PC-9 (cell line): ENCODE measurements around the gene EMC7. TPM values are rescaled to one million over a fixed set of nuclear protein-coding genes. Genes with fewer than 3 reads are reported as not detected.

Experiments used
- BruUV-seq: library from RNA; stranded (reverse); fragments of 400-500 nt; replicated peaks from 2 replicates; lab custom pipeline; 2021; lab: Mats Ljungman, UMichigan
- CTCF ChIA-PET: fragments of 300-600 bp; sonication (Branson Sonifier 250); formaldehyde crosslinking; loops from one replicate; lab custom pipeline; 2022; ENCODE audit warnings: antibody characterized with exemption; lab: Charles Lee
- POLR2A ChIA-PET: fragments of 300-600 bp; sonication (Branson Sonifier 250); formaldehyde crosslinking; loops from one replicate; lab custom pipeline; 2022; ENCODE audit warnings: antibody characterized with exemption; ENCODE audit not compliant: unreplicated experiment; lab: Charles Lee
- DNase-seq, 2 experiments: peaks; one replicate each; pipeline versions ENCODE4 v3.0.0 to v3.0.0-alpha.2; 2015 to 2022; ENCODE audit warnings: mixed read lengths in 1 of 2
- H2AFZ ChIP-seq: fragments of 200-600 bp; sonication (generic); 2 replicates; pipeline ENCODE4 v1.8.1; 2017; ENCODE audit warnings: antibody characterized with exemption
- H3F3A ChIP-seq: fragments of 200-600 bp; sonication (generic); 2 replicates; pipeline ENCODE4 v1.8.1; 2017; ENCODE audit warnings: antibody characterized with exemption, mild to moderate bottlenecking, low read depth; ENCODE audit not compliant: insufficient read depth
- H3K27ac ChIP-seq: fragments of 200-600 bp; sonication (generic); 2 replicates; pipeline ENCODE4 v1.6.1; 2016; ENCODE audit warnings: mixed run types
- H3K27me3 ChIP-seq: fragments of 200-600 bp; sonication (generic); 2 replicates; pipeline ENCODE4 v1.6.1; 2016; ENCODE audit warnings: low read depth, mixed run types; ENCODE audit not compliant: insufficient read depth
- H3K36me3 ChIP-seq: fragments of 200-600 bp; sonication (generic); 2 replicates; pipeline ENCODE4 v1.6.1; 2016; ENCODE audit warnings: low read depth, mixed run types
- H3K4me1 ChIP-seq: fragments of 200-600 bp; sonication (generic); replicated peaks from 2 replicates; pipeline ENCODE4 v1.6.1; 2016; ENCODE audit warnings: mixed run types; ENCODE audit not compliant: insufficient read depth
- H3K4me2 ChIP-seq: fragments of 200-600 bp; sonication (generic); 2 replicates; pipeline ENCODE4 v1.6.1; 2017; ENCODE audit warnings: mixed run types
- H3K4me3 ChIP-seq: fragments of 200-600 bp; sonication (generic); 2 replicates; pipeline ENCODE4 v1.6.1; 2016; ENCODE audit warnings: mixed run types
- H3K79me2 ChIP-seq: fragments of 200-600 bp; sonication (generic); 2 replicates; pipeline ENCODE4 v1.6.1; 2017; ENCODE audit warnings: low read depth, mixed run types
- H3K9me2 ChIP-seq: fragments of 200-600 bp; sonication (generic); 2 replicates; pipeline ENCODE4 v1.8.1; 2017; ENCODE audit warnings: mild to moderate bottlenecking; ENCODE audit not compliant: insufficient read depth
- H3K9me3 ChIP-seq: fragments of 200-600 bp; sonication (generic); 2 replicates; pipeline ENCODE4 v1.8.1; 2016; ENCODE audit warnings: low read depth; ENCODE audit not compliant: insufficient read depth
- H4K20me1 ChIP-seq: fragments of 200-600 bp; sonication (generic); 2 replicates; pipeline ENCODE4 v1.8.1; 2017; ENCODE audit not compliant: insufficient read depth
- EZH2 ChIP-seq: fragments of 200-600 bp; sonication (generic); IDR thresholded peaks from 2 replicates; pipeline ENCODE4 v1.8.0; 2017; ENCODE audit warnings: antibody characterized with exemption, low read depth
- intact Hi-C: fragments of 100-400 bp; cut with micrococcal nuclease; formaldehyde crosslinking; loops from one replicate; pipeline ENCODE4 v1.10.0; 2022; ENCODE audit not compliant: unreplicated experiment
- total RNA-seq: library from RNA; stranded (reverse); gene quantifications from 2 replicates; pipeline ENCODE4 v1.2.3, GENCODE V29; 2021
- TF ChIP-seq, protein P1 (sequence below): fragments of 200-600 bp; sonication (generic); conservative IDR thresholded peaks from 2 replicates; pipeline ENCODE4 v1.6.1; 2017; ENCODE audit warnings: mixed run types, antibody characterized with exemption, mild to moderate bottlenecking, moderate library complexity

Gene EMC7
- total RNA-seq, 1 experiment from 2014 or later: 33.9 TPM

DNA sequence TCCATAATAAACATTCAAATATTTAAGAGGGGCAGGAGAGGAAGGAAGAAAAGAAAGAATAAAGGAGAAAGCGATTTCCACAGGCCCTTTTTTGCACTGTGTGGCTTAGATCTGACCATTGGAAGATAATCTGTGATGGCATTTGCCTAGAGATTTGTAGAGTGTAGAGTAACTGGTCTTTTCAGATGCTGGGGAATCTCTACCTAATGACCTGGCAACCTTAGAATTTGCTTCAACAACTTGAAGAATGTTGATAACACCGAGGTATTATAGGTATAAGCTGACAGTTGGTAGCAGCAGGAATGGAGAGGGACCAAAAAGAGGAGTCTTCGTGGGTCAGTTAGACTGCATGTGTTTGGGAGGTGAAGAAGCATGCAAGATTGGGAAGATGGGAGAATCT lies 41.7 kb downstream of the EMC7 start:
- Histone ChIP-seq H4K20me1 (no peaks in the 10 kb centered on the region), H3K9me2 (no peaks in the 10 kb centered on the region), H2AFZ (no peak overlapping the region), H3K4me3 (no peak overlapping the region), H3K36me3 (no peaks in the 10 kb centered on the region), H3K9me3 (no peaks in the 10 kb centered on the region), H3K27ac (no peak overlapping the region), H3K4me1 (no peaks in the 10 kb centered on the region), H3F3A (no peaks in the 10 kb centered on the region), H3K4me2 (no peak overlapping the region), H3K79me2 (no peaks in the 10 kb centered on the region), H3K27me3 (no peaks in the 10 kb centered on the region)
- BruUV-seq: no TSS peak
- no peak for DNase-seq
- intact Hi-C loops: no loop called here
- ChIA-PET CTCF (interaction anchor here (0.6 kb wide), 1 partner anchor 150 kb away, joined by 4 read pairs; the partner anchor contains the start of gene KATNBL1), POLR2A (no interaction called here)
- TF ChIP-seq EZH2: no peak
- TF ChIP-seq, protein P1, sequence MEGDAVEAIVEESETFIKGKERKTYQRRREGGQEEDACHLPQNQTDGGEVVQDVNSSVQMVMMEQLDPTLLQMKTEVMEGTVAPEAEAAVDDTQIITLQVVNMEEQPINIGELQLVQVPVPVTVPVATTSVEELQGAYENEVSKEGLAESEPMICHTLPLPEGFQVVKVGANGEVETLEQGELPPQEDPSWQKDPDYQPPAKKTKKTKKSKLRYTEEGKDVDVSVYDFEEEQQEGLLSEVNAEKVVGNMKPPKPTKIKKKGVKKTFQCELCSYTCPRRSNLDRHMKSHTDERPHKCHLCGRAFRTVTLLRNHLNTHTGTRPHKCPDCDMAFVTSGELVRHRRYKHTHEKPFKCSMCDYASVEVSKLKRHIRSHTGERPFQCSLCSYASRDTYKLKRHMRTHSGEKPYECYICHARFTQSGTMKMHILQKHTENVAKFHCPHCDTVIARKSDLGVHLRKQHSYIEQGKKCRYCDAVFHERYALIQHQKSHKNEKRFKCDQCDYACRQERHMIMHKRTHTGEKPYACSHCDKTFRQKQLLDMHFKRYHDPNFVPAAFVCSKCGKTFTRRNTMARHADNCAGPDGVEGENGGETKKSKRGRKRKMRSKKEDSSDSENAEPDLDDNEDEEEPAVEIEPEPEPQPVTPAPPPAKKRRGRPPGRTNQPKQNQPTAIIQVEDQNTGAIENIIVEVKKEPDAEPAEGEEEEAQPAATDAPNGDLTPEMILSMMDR: no peak

DNA sequence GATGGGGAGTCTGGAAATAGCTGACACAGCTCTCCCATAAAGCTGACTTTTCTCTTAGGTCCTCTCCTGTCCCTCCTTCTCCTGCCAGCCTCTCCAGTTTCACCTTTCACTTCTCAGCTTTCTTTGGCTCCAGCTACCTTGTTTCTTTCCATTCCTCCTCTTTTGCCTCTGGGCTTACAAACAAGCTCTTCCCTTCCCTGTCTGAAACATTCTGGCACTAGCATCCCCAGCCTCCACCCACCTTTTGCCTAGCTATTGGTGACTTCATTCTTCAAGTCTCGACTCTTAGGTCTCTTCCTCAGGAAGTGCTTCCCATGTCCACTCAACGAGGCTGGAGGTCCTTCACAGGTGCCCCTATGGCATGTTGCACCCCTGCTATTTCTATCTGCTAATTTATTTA lies 42.2 kb downstream of the EMC7 start:
- Histone ChIP-seq H4K20me1 (no peaks in the 10 kb centered on the region), H3K9me3 (no peaks in the 10 kb centered on the region), H3K27ac (no peak overlapping the region), H3F3A (no peaks in the 10 kb centered on the region), H3K4me1 (no peaks in the 10 kb centered on the region), H3K9me2 (no peaks in the 10 kb centered on the region), H3K36me3 (no peaks in the 10 kb centered on the region), H3K27me3 (no peaks in the 10 kb centered on the region), H3K4me3 (no peak overlapping the region), H3K79me2 (no peaks in the 10 kb centered on the region), H3K4me2 (no peak overlapping the region), H2AFZ (no peak overlapping the region)
- intact Hi-C loops: no loop called here
- TF ChIP-seq, protein P1: no peak
- TF ChIP-seq EZH2: no peak
- POLR2A ChIA-PET: no interaction called here
- no peak for DNase-seq
- BruUV-seq: no TSS peak
- CTCF ChIA-PET: interaction anchor here (0.6 kb wide), 1 partner anchor 151 kb away, joined by 4 read pairs; the partner anchor contains the start of gene KATNBL1

DNA sequence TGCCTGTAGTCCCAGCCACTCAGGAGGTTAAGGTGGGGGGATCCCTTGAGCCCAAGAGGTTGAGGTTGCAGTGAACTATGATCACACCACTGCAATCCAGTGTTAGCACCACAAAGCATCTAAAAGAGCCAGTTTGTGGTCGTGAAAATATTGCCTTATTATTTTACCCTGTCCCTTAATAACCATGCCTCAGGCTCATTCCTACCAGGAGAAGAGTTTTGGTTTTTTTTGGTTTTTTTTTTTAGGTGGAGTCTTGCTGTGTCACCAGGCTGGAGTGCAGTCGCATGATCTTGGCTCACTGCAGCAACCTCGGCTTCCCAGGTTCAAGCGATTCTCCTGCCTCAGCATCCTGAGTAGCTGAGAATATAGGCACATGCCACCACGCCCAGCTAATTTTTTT lies 44.8 kb downstream of the EMC7 start:
- H3K4me1 ChIP-seq: no peaks in the 10 kb centered on the region
- intact Hi-C loops: no loop called here
- no peaks in the 10 kb centered on the region for H3K9me2 ChIP-seq
- POLR2A ChIA-PET: no interaction called here
- no peaks in the 10 kb centered on the region for H4K20me1 ChIP-seq
- no peak overlapping the region for H3K4me2 ChIP-seq
- H3K9me3 ChIP-seq: no peaks in the 10 kb centered on the region
- TF ChIP-seq, protein P1: no peak
- no peak for TF ChIP-seq EZH2
- H3K4me3 ChIP-seq: no peak overlapping the region
- CTCF ChIA-PET: no interaction called here
- no peak overlapping the region for H2AFZ ChIP-seq
- no peaks in the 10 kb centered on the region for H3K27me3 ChIP-seq
- H3K36me3 ChIP-seq: no peaks in the 10 kb centered on the region
- H3K79me2 ChIP-seq: no peaks in the 10 kb centered on the region
- DNase-seq: no peak
- H3K27ac ChIP-seq: no peak overlapping the region
- H3F3A ChIP-seq: no peaks in the 10 kb centered on the region
- BruUV-seq: no TSS peak
